Liver (tissue), 9 donors: ENCODE data around the gene MGP. TPM values are rescaled to one million over a fixed set of nuclear protein-coding genes. Genes with fewer than 3 reads are reported as not detected.

Experiments used
- DNase-seq: peaks from one replicate; pipeline ENCODE4 v3.0.0-alpha.2; 2017; ENCODE audit warnings: low spot score
- H3K27ac ChIP-seq, 2 donors: one replicate each; pipeline ENCODE4 v1.7.0; 2013; ENCODE audit warnings: inconsistent platforms in 2 of 2, low read length in 2 of 2, control low read depth in 1 of 2, low read depth in 1 of 2, mild to moderate bottlenecking in 1 of 2
- H3K27me3 ChIP-seq, 4 donors: one replicate each; pipeline versions ENCODE4 v1.6.1 to v1.7.0; 2013; ENCODE audit warnings: low read length in 3 of 4, inconsistent platforms in 1 of 4, mild to moderate bottlenecking in 1 of 4, moderate library complexity in 1 of 4; ENCODE audit not compliant: control insufficient read depth in 4 of 4, insufficient read depth in 4 of 4
- H3K36me3 ChIP-seq, 4 donors: one replicate each; pipeline versions ENCODE4 v1.6.1 to v1.7.0; 2013; ENCODE audit warnings: low read length in 3 of 4, mild to moderate bottlenecking in 3 of 4, low read depth in 1 of 4, moderate library complexity in 1 of 4; ENCODE audit not compliant: control insufficient read depth in 4 of 4, insufficient read depth in 3 of 4
- H3K4me1 ChIP-seq, 4 donors: one replicate each; pipeline versions ENCODE4 v1.6.1 to v1.7.0; 2013; ENCODE audit warnings: low read length in 3 of 4, mild to moderate bottlenecking in 3 of 4, moderate library complexity in 1 of 4; ENCODE audit not compliant: control insufficient read depth in 4 of 4, insufficient read depth in 4 of 4
- H3K4me3 ChIP-seq, 3 donors: one replicate each; pipeline versions ENCODE4 v1.6.1 to v1.7.0; 2013; ENCODE audit warnings: low read length in 3 of 3, control low read depth in 1 of 3, low read depth in 1 of 3, mild to moderate bottlenecking in 1 of 3
- H3K9ac ChIP-seq, 2 donors: one replicate each; pipeline ENCODE4 v1.7.0; 2013; ENCODE audit warnings: low read length in 2 of 2, mild to moderate bottlenecking in 2 of 2, moderate library complexity in 2 of 2, control low read depth in 1 of 2, low read depth in 1 of 2
- H3K9me3 ChIP-seq, 4 donors: one replicate each; pipeline versions ENCODE4 v1.6.1 to v1.7.0; 2013; ENCODE audit warnings: low read length in 3 of 4; ENCODE audit not compliant: control insufficient read depth in 4 of 4
- ATF3 ChIP-seq: IDR thresholded peaks from 2 replicates; pipeline ENCODE4 v1.6.1; 2016; ENCODE audit warnings: antibody characterized with exemption
- CTCF ChIP-seq: fragments of 150-350 bp; IDR thresholded peaks from 2 replicates; pipeline ENCODE4 v1.5.1; 2017; ENCODE audit warnings: improper control_type of control experiment, low read depth, low read length; ENCODE audit not compliant: missing input control
- EGR1 ChIP-seq, 2 donors: IDR thresholded peaks; 2 replicates each; pipeline ENCODE4 v1.6.1; 2016 to 2018; ENCODE audit warnings: antibody characterized with exemption in 2 of 2, low read depth in 2 of 2
- FOXA1 ChIP-seq: IDR thresholded peaks from 2 replicates; pipeline ENCODE4 v1.6.1; 2016; ENCODE audit warnings: antibody characterized with exemption
- FOXA2 ChIP-seq: IDR thresholded peaks from 2 replicates; pipeline ENCODE4 v1.6.1; 2016; ENCODE audit warnings: antibody characterized with exemption
- GABPA ChIP-seq, 2 donors: IDR thresholded peaks in 1 of 2; conservative IDR thresholded peaks in 1 of 2; 2 replicates each; pipeline ENCODE4 v1.6.1; 2016; ENCODE audit warnings: antibody characterized with exemption in 2 of 2, mild to moderate bottlenecking in 1 of 2, moderate library complexity in 1 of 2
- HNF4A ChIP-seq, 2 donors: conservative IDR thresholded peaks; 2 replicates each; pipeline ENCODE4 v1.6.1; 2016; ENCODE audit warnings: antibody characterized with exemption in 2 of 2, mild to moderate bottlenecking in 2 of 2
- HNF4G ChIP-seq: IDR thresholded peaks from 2 replicates; pipeline ENCODE4 v1.6.1; 2016; ENCODE audit warnings: antibody characterized with exemption
- JUND ChIP-seq, 2 donors: IDR thresholded peaks; 2 replicates each; pipeline ENCODE4 v1.6.1; 2016; ENCODE audit warnings: antibody characterized with exemption in 2 of 2
- MAX ChIP-seq: IDR thresholded peaks from 2 replicates; pipeline ENCODE4 v1.6.1; 2016; ENCODE audit warnings: antibody characterized with exemption
- NR2F2 ChIP-seq: IDR thresholded peaks from 2 replicates; pipeline ENCODE4 v1.6.1; 2016; ENCODE audit warnings: antibody characterized with exemption
- RAD21 ChIP-seq, 2 donors: IDR thresholded peaks; 2 replicates each; pipeline ENCODE4 v1.6.1; 2016; ENCODE audit warnings: antibody characterized with exemption in 2 of 2, mild to moderate bottlenecking in 2 of 2
- REST ChIP-seq: IDR thresholded peaks from 2 replicates; pipeline ENCODE4 v1.6.1; 2016; ENCODE audit warnings: antibody characterized with exemption, mild to moderate bottlenecking
- RXRA ChIP-seq, 2 donors: IDR thresholded peaks; 2 replicates each; pipeline ENCODE4 v1.6.1; 2017 to 2018; ENCODE audit warnings: antibody characterized with exemption in 2 of 2, mild to moderate bottlenecking in 1 of 2
- SP1 ChIP-seq: IDR thresholded peaks from 2 replicates; pipeline ENCODE4 v1.6.1; 2018; ENCODE audit warnings: antibody characterized with exemption, mild to moderate bottlenecking
- TAF1 ChIP-seq: conservative IDR thresholded peaks from 2 replicates; pipeline ENCODE4 v1.6.1; 2016; ENCODE audit warnings: antibody characterized with exemption, mild to moderate bottlenecking
- YY1 ChIP-seq: IDR thresholded peaks from 2 replicates; pipeline ENCODE4 v1.6.1; 2016; ENCODE audit warnings: antibody characterized with exemption, mild to moderate bottlenecking
- ZBTB33 ChIP-seq: IDR thresholded peaks from 2 replicates; pipeline ENCODE4 v1.6.1; 2016; ENCODE audit warnings: antibody characterized with exemption
- WGBS: extraction: QIAGEN DNeasy Blood & Tissue Kit; methylation state at CpG from one replicate; pipeline ENCODE4 v1.1.7; 2013; 5-methylcytosine and 5-hydroxymethylcytosine counted together
- polyA plus RNA-seq, 2 donors: library from polyadenylated mRNA; stranded (reverse) in 1 of 2; unstranded in 1 of 2; fragments of 200-250 nt in 1 of 2; fragments of >200 nt in 1 of 2; fragmentation: Nextera tagmentation in 1 of 2; extraction: Ambion mirVana in 1 of 2; gene quantifications; one replicate each; pipeline versions ENCODE4 v1.2.1 to v1.2.3, GENCODE V29; 2013 to 2015
- total RNA-seq, 2 donors: library from RNA; depleted of rRNA; stranded (reverse); fragments of >200 nt; gene quantifications; one replicate each; pipeline ENCODE4 v1.2.3, GENCODE V29; 2014
- donor health status: healthy.
- donor health status: healthy.
- donor health status: healthy.
- donor health status: healthy.
- donor health status: healthy.

Gene MGP
- total and polyA plus RNA-seq, 4 donors = 0.98 to 20.7 (median 11.0) TPM

- no peak overlapping the region for H3K27ac ChIP-seq
- H3K36me3 ChIP-seq = peaks cover 0 to 8% (median 1%) of the 10 kb centered on the region in 4 donors
- no peak for DNase-seq
- no peak overlapping the region for H3K4me3 ChIP-seq
- peaks cover 6 to 40% (median 21%) of the 10 kb centered on the region in 4 donors for H3K4me1 ChIP-seq
- no peaks in the 10 kb centered on the region for H3K27me3 ChIP-seq
- H3K9ac ChIP-seq = no peak overlapping the region
- H3K9me3 ChIP-seq = no peaks in the 10 kb centered on the region
- no peak for TF ChIP-seq FOXA2
- no peak for TF ChIP-seq FOXA1
- TF ChIP-seq NR2F2 = no peak
- TF ChIP-seq CTCF = no peak
- TF ChIP-seq SP1 = no peak
- TF ChIP-seq HNF4A (conservative IDR thresholded peaks at IDR 0.05) = no peak
Measured at GRCh38 chr12:14844401-14844800, 41.3 kb downstream of the MGP start.

GRCh38 chr12:14843425-14843887 is 42.2 kb downstream of the MGP start, which contains the start of gene ART4:
ART4 (minus strand) TSS chr12:14843526; CDS start chr12:14843113, 413 bp downstream.
- peaks cover 6 to 44% (median 21%) of the 10 kb centered on the region in 4 donors for H3K4me1 ChIP-seq
- no peaks in the 10 kb centered on the region for H3K27me3 ChIP-seq
- H3K27ac ChIP-seq = peak within 1 kb of the TSS; percentile 82 to 87
- H3K4me3 ChIP-seq = peak within 1 kb of the TSS; percentile 62 to 91 (median 89)
- DNase-seq = peak; percentile 85
- H3K9ac ChIP-seq = peak within 1 kb of the TSS; percentile 68 to 92
- TF ChIP-seq FOXA1 = no peak
- peak in 1 of 2 donors; percentile 44 for TF ChIP-seq GABPA (IDR thresholded peaks at IDR 0.05 in 1 of 2, conservative IDR thresholded peaks at IDR 0.05 in 1 of 2)
- TF ChIP-seq RAD21 (IDR thresholded peaks at IDR 0.05) = peak in 1 of 2 donors; percentile 33
- TF ChIP-seq JUND (IDR thresholded peaks at IDR 0.05) = no peak
- TF ChIP-seq EGR1 (IDR thresholded peaks at IDR 0.05; ENCODE audit: low read depth in 2 of 2) = no peak
- TF ChIP-seq ZBTB33 = peak; percentile 21
- TF ChIP-seq ATF3 = peak; percentile 42
- peak; percentile 67 for TF ChIP-seq TAF1
- peak; percentile 16 for TF ChIP-seq FOXA2
- TF ChIP-seq HNF4A (conservative IDR thresholded peaks at IDR 0.05) = peak; percentile 42 to 75
- TF ChIP-seq REST = peak; percentile 92
- no peak for TF ChIP-seq HNF4G
- TF ChIP-seq YY1 = peak; percentile 96
- TF ChIP-seq NR2F2 = peak; percentile 55
- peak in 1 of 2 donors; percentile 61 for TF ChIP-seq RXRA (IDR thresholded peaks at IDR 0.05)
- TF ChIP-seq SP1 = peak; percentile 41
- TF ChIP-seq CTCF = no peak
- peak; percentile 86 for TF ChIP-seq MAX
- no peaks in the 10 kb centered on the region for H3K9me3 ChIP-seq
- 17% methylated on average over 10 of the region's 10 CpGs for WGBS
- H3K36me3 ChIP-seq = peaks cover 0 to 12% (median 1%) of the 10 kb centered on the region in 4 donors
